Thyroid gland (tissue), 4 donors: ENCODE data around the gene KDM1A.

ENCODE experiments used
- POLR2A ChIP-seq, 2 donors: fragments of 450-650 bp; IDR thresholded peaks; one replicate each; pipeline ENCODE4 v1.6.1; 2017; ENCODE audit warnings: antibody characterized with exemption in 2 of 2, mild to moderate bottlenecking in 2 of 2, moderate library complexity in 1 of 2
- TF ChIP-seq, protein P1 (sequence below), 6 experiments: fragments of 200-600 bp in 3 of 6; fragments of 450-650 bp in 3 of 6; sonication (generic) in 3 of 6; IDR thresholded peaks; one replicate each; pipeline ENCODE4 v1.5.1; 2016 to 2019; ENCODE audit warnings: antibody characterized with exemption in 6 of 6, mild to moderate bottlenecking in 2 of 6, inconsistent platforms in 1 of 6, moderate library complexity in 1 of 6

DNA sequence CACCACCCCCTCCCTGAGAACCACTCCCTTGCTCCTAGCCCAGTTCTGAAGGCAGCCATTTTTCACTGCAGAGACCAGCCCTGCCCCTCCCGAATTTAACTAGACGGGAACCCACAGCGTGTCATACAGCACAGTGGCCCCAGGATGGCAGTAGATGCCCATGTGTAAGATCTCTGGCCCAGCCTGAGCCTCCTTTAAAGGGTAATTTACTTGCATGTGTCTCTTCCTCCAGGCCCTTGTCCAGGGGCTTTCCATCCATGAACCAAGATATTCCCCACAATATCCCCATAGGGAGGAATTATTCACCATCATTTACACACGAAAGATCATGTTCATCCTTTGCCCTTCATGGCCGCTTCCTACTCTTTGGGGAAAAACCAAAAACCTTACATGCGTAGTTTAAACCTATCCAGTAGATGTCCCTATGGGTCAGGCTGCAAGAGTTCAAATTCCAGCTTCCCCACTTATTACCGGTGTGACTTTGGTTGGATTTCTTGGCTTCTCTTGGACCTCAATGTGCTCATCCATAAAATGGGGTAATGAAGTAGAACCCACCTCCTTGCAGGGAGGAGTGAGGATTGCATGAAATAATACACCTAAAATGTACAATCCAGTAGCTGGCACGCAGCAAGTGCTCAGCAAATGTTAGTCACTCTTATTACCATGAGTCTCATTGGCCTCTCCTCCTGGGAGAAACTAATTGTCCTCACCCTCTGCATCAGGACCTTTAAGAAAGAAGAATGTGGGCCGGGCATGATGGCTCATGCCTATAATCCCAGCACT, 42.6 kb upstream of the KDM1A start:
- no peak for TF ChIP-seq POLR2A (IDR thresholded peaks at IDR 0.05)
- TF ChIP-seq, protein P1, sequence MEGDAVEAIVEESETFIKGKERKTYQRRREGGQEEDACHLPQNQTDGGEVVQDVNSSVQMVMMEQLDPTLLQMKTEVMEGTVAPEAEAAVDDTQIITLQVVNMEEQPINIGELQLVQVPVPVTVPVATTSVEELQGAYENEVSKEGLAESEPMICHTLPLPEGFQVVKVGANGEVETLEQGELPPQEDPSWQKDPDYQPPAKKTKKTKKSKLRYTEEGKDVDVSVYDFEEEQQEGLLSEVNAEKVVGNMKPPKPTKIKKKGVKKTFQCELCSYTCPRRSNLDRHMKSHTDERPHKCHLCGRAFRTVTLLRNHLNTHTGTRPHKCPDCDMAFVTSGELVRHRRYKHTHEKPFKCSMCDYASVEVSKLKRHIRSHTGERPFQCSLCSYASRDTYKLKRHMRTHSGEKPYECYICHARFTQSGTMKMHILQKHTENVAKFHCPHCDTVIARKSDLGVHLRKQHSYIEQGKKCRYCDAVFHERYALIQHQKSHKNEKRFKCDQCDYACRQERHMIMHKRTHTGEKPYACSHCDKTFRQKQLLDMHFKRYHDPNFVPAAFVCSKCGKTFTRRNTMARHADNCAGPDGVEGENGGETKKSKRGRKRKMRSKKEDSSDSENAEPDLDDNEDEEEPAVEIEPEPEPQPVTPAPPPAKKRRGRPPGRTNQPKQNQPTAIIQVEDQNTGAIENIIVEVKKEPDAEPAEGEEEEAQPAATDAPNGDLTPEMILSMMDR (IDR thresholded peaks at IDR 0.05), result peak in 5 of 6 experiments; percentile 15 to 79 (median 67)
